IPS-NIHi11 (cell line): ENCODE results near the gene STK11.

Source experiments
- DNase-seq: peaks from one replicate; pipeline ENCODE4 v3.0.0; 2012; ENCODE audit warnings: mixed read lengths, low spot score

STK11 gene

GRCh38 chr19:1251330-1252220 lies 46.0 kb downstream of the STK11 start:
- DNase-seq: no peak

DNA sequence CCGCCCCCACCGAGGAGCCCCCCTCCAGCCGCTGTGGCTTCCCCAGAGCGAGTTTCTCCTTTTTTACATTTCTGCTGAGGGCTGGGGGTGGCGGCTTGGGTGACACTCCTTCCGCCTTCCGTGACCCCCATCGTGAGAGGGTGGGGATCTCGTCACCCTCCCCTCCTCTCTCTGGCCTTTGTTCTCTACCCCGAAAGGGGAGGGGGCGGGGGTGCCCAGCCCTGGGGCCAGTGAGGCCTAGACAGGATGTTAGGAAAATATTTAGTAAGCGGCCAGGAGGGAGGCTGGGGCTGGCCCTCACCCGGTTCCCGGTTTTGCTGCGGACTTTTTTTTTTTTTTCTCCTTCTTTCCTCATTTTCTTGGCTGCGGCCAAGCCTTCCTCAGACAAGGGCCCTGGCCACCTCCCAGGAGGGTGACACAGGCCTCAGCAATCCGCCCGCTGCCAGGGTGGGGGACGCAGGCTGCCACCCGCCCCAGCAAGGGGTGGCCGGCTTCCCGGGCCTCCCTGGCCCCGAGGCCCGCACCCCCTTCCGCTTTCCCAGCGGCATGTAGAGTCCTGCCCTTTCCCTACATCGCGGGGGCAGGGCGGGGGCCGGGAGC lies 46.7 kb downstream of the STK11 start:
- no peak for DNase-seq

- no peak for DNase-seq
These were observed 47.4 kb downstream of the STK11 start for GRCh38 chr19:1252821-1253513.

- DNase-seq: no peak
These were observed 48.0 kb downstream of the STK11 start for GRCh38 chr19:1253514-1254080.

DNA sequence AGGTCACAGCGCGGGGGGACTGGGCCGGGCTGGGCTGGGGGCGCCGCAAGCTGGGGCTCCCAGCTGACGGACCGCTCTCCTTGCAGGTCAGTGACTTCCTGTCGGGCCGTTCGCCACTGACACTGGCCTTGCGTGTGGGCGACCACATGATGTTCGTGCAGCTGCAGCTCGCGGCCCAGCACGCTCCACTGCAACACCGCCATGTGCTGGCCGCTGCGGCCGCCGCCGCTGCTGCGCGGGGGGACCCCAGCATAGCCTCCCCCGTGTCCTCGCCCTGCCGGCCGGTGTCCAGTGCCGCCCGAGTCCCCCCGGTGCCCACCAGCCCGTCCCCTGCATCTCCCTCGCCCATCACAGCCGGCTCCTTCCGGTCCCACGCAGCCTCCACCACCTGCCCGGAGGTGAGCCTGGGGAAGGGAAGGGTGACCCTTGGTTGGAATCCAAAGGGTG lies 48.5 kb downstream of the STK11 start:
- DNase-seq: no peak

- DNase-seq: no peak
These were observed 49.1 kb downstream of the STK11 start for GRCh38 chr19:1254530-1255185.

GRCh38 chr19:1255186-1256161 lies 49.9 kb downstream of the STK11 start:
- DNase-seq: no peak

- no peak for DNase-seq
These were observed 51.3 kb downstream of the STK11 start for GRCh38 chr19:1256646-1257474.

DNA sequence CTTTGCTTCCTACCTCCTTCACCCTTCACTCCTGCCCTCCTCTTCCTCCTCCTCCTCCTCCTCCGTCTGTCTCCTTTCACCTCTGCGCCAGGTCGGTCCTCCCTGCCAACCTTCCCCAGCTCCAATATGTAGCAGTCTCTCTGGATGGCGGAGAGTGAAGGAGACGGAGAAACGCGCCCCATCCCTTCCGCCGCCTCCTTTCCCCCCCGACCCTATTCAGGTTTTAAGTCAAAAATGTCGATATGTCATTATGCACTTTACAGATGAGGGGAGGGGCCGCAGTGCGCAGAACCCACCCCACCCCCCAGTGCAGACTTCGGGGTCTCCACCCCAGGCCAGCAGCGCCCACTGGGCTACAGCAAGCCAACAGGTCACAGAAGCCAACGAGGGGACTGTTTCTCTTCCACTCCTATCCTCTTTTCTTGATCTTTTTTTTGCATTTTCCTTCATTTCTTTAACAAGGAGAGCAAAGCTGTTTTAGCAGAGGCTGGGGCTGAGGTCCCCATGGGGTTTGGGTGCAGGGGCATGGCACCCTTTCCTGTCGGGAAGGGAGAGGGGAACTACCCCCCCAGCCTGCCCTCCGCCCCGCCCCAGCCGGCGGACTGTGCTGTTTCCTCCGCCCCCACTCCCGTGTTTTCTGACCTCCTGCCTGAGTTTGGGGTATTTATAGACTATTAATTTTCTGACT lies 52.0 kb downstream of the STK11 start:
- no peak for DNase-seq

DNA sequence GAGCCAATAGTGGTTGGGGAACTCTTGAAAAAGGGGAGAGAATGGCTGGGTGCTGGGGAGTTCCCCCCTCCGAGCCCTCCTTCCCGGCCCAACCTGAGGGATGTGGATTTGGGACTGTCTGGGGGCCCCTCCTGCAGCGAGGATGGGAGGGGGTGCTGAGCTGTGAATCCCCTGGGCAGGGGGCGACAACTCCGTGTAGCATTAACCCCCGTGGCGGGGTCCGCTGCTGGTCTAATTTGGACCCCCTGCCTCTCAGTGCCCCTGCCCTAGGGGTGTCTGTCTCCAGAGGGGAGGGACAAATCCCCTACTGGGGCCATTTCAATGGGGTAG lies 52.5 kb downstream of the STK11 start:
- no peak for DNase-seq

DNA sequence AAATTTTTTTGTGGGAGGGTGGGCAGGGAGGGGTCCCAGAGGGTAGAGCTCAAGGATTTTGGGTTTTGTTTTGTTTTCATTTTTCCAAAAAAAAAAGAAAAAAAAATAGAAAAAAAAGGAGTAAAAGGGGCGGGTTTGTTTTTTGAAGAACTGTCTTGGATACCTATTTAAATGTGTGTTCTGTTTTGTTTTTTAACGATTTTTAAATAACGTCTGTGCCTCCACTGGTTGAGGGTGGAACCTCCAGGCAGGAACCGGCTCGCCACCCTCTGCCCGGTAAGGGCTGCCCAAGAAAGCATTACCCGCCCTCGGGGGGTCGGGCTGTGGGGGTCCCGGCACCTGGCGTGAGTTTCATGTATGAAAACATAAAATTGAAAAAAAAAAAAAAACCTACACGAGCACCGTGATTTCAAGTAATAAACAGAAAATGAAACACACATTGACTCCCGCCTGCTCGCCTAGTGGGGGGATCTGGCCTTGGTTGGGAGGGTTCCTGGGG lies 53.2 kb downstream of the STK11 start:
- no peak for DNase-seq

- DNase-seq: peak; percentile 38
These were observed 53.8 kb downstream of the STK11 start for GRCh38 chr19:1259206-1259875.

DNA sequence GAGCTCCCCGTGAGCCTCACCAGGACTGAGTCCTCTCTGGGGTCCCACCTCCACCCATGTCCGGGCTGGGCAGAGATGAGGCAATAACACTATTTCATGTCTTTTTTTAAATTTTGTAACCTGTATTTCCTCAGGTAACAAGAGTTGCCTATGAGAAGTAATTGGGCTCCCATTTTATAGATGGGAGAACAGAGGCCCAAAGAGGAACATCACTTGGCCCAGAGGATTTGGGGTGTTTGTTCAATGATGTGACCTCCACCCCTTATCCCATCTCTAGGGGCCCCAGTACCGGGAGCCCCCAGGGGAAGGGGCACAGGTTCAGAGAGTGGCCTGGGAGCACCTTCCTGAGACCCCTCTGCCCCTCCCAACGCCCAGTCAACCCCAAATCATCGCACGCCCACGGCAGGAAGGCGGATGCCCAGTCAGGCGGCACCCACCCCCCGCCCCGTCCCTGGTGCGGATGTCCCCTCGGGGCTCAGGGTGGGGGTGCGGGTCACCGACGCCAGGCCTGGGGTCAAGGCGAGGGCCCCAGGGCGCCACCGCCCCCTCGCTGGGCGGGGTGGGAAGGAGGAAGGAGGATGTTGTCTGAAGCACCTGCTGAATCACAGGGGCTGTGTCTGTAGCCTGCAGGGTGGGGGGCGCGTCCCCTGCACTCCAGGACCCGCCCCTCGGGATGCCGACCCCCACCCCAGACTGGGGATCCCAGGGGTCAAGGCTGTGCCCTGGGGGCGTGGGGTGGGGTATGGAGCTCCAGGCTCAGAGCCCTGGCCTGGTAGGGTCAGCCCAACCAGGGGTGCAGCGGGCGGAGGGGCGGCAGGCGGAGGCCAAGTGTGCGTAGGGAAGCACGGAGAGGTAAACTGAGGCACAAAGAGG lies 54.5 kb downstream of the STK11 start:
- no peak for DNase-seq

DNA sequence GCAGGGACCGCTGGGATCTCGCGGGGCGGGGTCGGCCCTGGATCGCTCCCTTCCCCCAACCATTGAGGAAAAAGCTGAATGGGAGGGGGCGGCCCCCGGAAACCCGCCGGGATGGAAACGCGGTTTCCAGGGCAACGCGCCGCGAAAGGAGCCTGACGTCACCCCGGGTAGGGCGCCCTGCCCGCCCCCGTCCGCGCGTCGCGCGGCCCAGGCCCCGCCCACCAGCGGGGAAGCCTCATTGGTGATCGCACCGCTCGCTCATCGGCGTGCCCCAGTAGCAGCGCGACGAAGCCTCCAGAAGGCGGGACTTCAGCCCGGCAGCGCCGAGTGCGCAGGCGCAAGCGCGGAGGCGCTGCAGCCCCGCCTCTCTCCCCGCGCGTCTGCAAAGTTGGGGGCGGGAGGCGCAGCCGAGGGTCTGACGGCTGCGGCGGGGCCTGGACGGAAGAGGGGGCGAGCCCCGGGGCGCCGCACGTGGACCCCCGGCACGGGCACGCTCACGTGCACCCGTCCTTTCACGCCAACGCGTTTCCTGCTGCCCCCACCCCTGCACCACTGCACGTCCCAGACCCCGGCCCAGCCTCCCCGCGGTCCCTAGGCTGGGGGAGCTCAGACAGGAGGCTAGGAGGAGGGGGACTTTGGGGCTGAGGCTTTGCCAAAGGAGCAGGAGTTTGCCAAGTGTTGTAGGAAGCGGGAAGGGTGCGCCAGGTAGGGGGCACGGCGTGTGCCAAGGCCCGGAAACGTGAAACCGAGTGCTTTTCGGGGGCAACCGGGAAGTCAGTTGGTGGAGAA lies 55.4 kb downstream of the STK11 start:
- DNase-seq: peak; percentile 90

- no peak for DNase-seq
These were observed 55.9 kb downstream of the STK11 start for GRCh38 chr19:1261538-1261797.

DNA sequence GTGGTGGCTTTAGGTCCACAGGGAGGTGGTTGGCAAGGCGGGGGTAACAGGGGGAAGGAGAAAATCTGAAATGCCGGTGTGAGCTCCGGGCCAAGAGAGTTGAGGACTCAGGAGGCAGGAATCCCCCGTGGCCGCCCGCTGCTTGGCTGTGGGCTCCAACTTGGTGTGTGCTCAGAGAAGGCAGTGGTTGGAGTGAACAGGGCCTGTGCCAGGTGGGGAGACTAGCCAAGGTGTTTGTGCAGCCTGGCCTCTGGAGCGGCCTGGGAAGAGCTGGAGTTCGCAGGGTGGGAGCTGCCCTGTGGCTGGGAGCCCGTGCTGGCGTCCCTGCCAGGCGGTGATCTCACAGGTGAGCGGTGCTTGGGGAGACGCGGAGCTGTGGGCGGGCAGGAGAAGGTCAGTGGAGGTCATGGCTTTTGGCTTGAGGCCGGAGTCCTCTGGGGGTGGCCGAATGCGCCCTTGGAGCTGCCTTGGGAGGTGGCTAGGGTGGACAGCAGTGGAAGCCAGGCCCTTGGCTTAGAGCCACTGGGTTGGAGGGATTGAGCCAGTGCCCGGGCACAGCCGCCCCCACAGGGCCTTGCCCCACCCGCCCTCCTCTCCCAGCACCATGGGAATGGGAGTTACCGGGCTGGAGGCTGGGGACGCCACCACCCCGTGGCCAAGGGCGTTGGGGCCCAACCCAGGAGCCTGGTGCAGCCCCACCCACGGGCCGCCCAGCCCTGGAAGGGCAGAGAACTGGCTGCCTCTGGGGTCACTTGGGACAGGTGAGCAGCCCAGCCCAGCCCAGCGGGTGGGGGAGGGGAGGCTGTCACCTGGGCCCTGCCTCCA lies 56.4 kb downstream of the STK11 start:
- DNase-seq: no peak
